HUDEP-2 (cell line): ENCODE results near the gene EXOC6B.

Source experiments
- DNase-seq, 76 experiments: peaks; one replicate each; lab custom pipeline; 2025; ENCODE audit not compliant: unreplicated experiment in 76 of 76; lab: John Stamatoyannopoulos, UW

The EXOC6B gene

GRCh38 chr2:72238311-72238710 is 587.5 kb downstream of the EXOC6B start:
- no peak for DNase-seq

- DNase-seq, result no peak
Observed at GRCh38 chr2:72237549-72237948, 588.3 kb downstream of the EXOC6B start.

GRCh38 chr2:72236445-72237067 is 589.3 kb downstream of the EXOC6B start:
- no peak for DNase-seq

- no peak for DNase-seq
Observed at GRCh38 chr2:72235497-72236415, 590.1 kb downstream of the EXOC6B start.

GRCh38 chr2:72233211-72233610 is 592.6 kb downstream of the EXOC6B start:
- no peak for DNase-seq

- no peak for DNase-seq
Observed at GRCh38 chr2:72222829-72223564, 602.8 kb downstream of the EXOC6B start.

GRCh38 chr2:72220170-72220569 is 605.7 kb downstream of the EXOC6B start:
- peak in 15 of 76 experiments; percentile 1 to 38 (median 9) for DNase-seq

GRCh38 chr2:72214429-72215143 is 611.2 kb downstream of the EXOC6B start:
- DNase-seq, result no peak

GRCh38 chr2:72212486-72212855 is 613.4 kb downstream of the EXOC6B start:
- no peak for DNase-seq

GRCh38 chr2:72211777-72212485 is 613.9 kb downstream of the EXOC6B start:
- DNase-seq, result no peak

GRCh38 chr2:72211350-72211749 is 614.5 kb downstream of the EXOC6B start:
- DNase-seq, result no peak

- no peak for DNase-seq
Observed at GRCh38 chr2:72210470-72210869, 615.4 kb downstream of the EXOC6B start.

GRCh38 chr2:72208225-72208624 is 617.6 kb downstream of the EXOC6B start:
- DNase-seq, result no peak

GRCh38 chr2:72207334-72207733 is 618.5 kb downstream of the EXOC6B start:
- no peak for DNase-seq

GRCh38 chr2:72205504-72205881 is 620.3 kb downstream of the EXOC6B start:
- DNase-seq, result no peak

- DNase-seq, result no peak
Observed at GRCh38 chr2:72204786-72205503, 620.9 kb downstream of the EXOC6B start.

GRCh38 chr2:72204156-72204785 is 621.6 kb downstream of the EXOC6B start:
- DNase-seq, result no peak

- DNase-seq, result no peak
Observed at GRCh38 chr2:72198532-72199241, 627.1 kb downstream of the EXOC6B start.
